Measurements from ENCODE around the gene PDCD10.
A peak's percentile ranks its signal among the peaks of the same experiment; 100 is the strongest.

PDCD10 gene

GRCh38 chr3:167734498-167735232 lies at the start of gene PDCD10:
TSS of gene PDCD10 (minus strand) at chr3:167734892. CDS start at chr3:167720157, 14,735 bp downstream.
- peak; percentile 96 for DNase-seq

- no peak for DNase-seq
Measured at GRCh38 chr3:167783781-167784180, 49.1 kb upstream of the PDCD10 start.

GRCh38 chr3:167780214-167780883 lies 45.7 kb upstream of the PDCD10 start:
- no peak for DNase-seq

- DNase-seq = no peak
Measured at GRCh38 chr3:167777356-167777755, 42.7 kb upstream of the PDCD10 start.

GRCh38 chr3:167776066-167776685 lies 41.5 kb upstream of the PDCD10 start:
- no peak for DNase-seq

- no peak for DNase-seq
Measured at GRCh38 chr3:167773584-167773983, 38.9 kb upstream of the PDCD10 start.

- no peak for DNase-seq
Measured at GRCh38 chr3:167772992-167773391, 38.3 kb upstream of the PDCD10 start.

- no peak for DNase-seq
Measured at GRCh38 chr3:167762296-167762695, 27.6 kb upstream of the PDCD10 start.

- DNase-seq = no peak
Measured at GRCh38 chr3:167761302-167761701, 26.6 kb upstream of the PDCD10 start.

GRCh38 chr3:167754049-167754448 lies 19.4 kb upstream of the PDCD10 start:
- no peak for DNase-seq

- no peak for DNase-seq
Measured at GRCh38 chr3:167750272-167750971, 15.7 kb upstream of the PDCD10 start.

GRCh38 chr3:167749728-167750127 lies 15.0 kb upstream of the PDCD10 start:
- DNase-seq = no peak

- no peak for DNase-seq
Measured at GRCh38 chr3:167749209-167749608, 14.5 kb upstream of the PDCD10 start.

- peak; percentile 16 for DNase-seq
Measured at GRCh38 chr3:167743799-167744198, 9.1 kb upstream of the PDCD10 start.

- DNase-seq = no peak
Measured at GRCh38 chr3:167742338-167742737, 7.6 kb upstream of the PDCD10 start.

GRCh38 chr3:167740961-167741587 lies 6.4 kb upstream of the PDCD10 start:
- peak; percentile 18 for DNase-seq

- no peak for DNase-seq
Measured at GRCh38 chr3:167739190-167739810, 4.6 kb upstream of the PDCD10 start.

- no peak for DNase-seq
Measured at GRCh38 chr3:167738037-167738436, 3.3 kb upstream of the PDCD10 start.

- DNase-seq = no peak
Measured at GRCh38 chr3:167736997-167737396, 2.3 kb upstream of the PDCD10 start.

- DNase-seq = no peak
Measured at GRCh38 chr3:167736264-167736787, 1.6 kb upstream of the PDCD10 start.

GRCh38 chr3:167735233-167736138 lies 794 bp upstream of the PDCD10 start, which contains the start of gene SERPINI1:
TSS of gene SERPINI1 (plus strand) at chr3:167735721. CDS start at chr3:167789129, 53,408 bp downstream.
- peak; percentile 81 for DNase-seq

Measured in GF-D8 (cell line).